OCI-LY3 (cell line): ENCODE results near the gene SPANXN5.

ENCODE experiments used
- CTCF ChIP-seq: fragments of 200-600, 300-600 bp; sonication (generic); IDR thresholded peaks from 2 replicates; pipeline ENCODE4 v1.5.1; 2014; ENCODE audit warnings: antibody characterized with exemption, low read length, low read depth
- EZH2phosphoT487 ChIP-seq: fragments of 200-600 bp; shearing (Covaris generic); IDR thresholded peaks from 2 replicates; pipeline ENCODE4 v1.6.1; 2018; ENCODE audit warnings: antibody characterized with exemption, mixed run types, low read depth

GRCh38 chrX:52839137-52839536 is 41.9 kb upstream of the SPANXN5 start:
- no peak for TF ChIP-seq CTCF
- TF ChIP-seq EZH2phosphoT487, result no peak
